K562 (cell line): ENCODE measurements around the gene SLC25A11. TPM values are rescaled to one million over a fixed set of nuclear protein-coding genes. Genes with fewer than 3 reads are reported as not detected.

ENCODE experiments used
- ELF4 ChIP-seq: fragments of 450-650 bp; formaldehyde crosslinking; IDR thresholded peaks from 2 replicates; pipeline ENCODE4 v1.4.0; 2022; ENCODE audit warnings: missing genetic modification characterization
- ETS2 ChIP-seq: IDR thresholded peaks from 2 replicates; pipeline ENCODE4 v1.6.1; 2016; ENCODE audit warnings: borderline replicate concordance, missing genetic modification characterization, mild to moderate bottlenecking, moderate library complexity, missing compliant biosample characterization; ENCODE audit not compliant: poor library complexity, severe bottlenecking
- KDM4B ChIP-seq, 2 experiments: fragments of 450-650 bp in 1 of 2; sonication (generic) in 1 of 2; IDR thresholded peaks; 2 replicates each; pipeline ENCODE4 v1.6.1; 2016 to 2017; ENCODE audit warnings: borderline replicate concordance in 2 of 2, antibody characterized with exemption in 1 of 2, low read depth in 1 of 2, mild to moderate bottlenecking in 1 of 2
- KLF10 ChIP-seq: fragments of 250-450 bp; sonication (Bioruptor Pico); IDR thresholded peaks from 2 replicates; pipeline ENCODE4 v1.6.1; 2021; ENCODE audit warnings: matching md5 sums
- NFATC3 ChIP-seq: fragments of 450-650 bp; IDR thresholded peaks from 2 replicates; pipeline ENCODE4 v1.6.1; 2017; ENCODE audit warnings: mild to moderate bottlenecking
- NR2C2 ChIP-seq, 2 experiments: fragments of 200-800 bp in 1 of 2; sonication (Bioruptor generic) in 1 of 2; sonication (generic) in 1 of 2; formaldehyde crosslinking in 1 of 2; IDR thresholded peaks; 2 replicates each; pipeline versions ENCODE4 v1.6.1 to v1.8.0; 2016 to 2022; ENCODE audit warnings: mild to moderate bottlenecking in 1 of 2, missing compliant biosample characterization in 1 of 2, missing genetic modification characterization in 1 of 2, missing genetic modification reagents in 1 of 2
- PHF8 ChIP-seq: fragments of 200-600 bp; sonication (generic); IDR thresholded peaks from 2 replicates; pipeline ENCODE4 v1.6.1; 2012; ENCODE audit warnings: mixed run types, mild to moderate bottlenecking, inconsistent platforms, low read length, moderate library complexity, borderline replicate concordance
- POLR2AphosphoS5 ChIP-seq: IDR thresholded peaks from 2 replicates; pipeline ENCODE4 v1.6.1; 2011; ENCODE audit warnings: mild to moderate bottlenecking, low read depth, low read length, moderate library complexity; ENCODE audit not compliant: control insufficient read depth, insufficient read depth
- POLR3G ChIP-seq: IDR thresholded peaks from 2 replicates; pipeline ENCODE4 v1.6.1; 2011; ENCODE audit not compliant: insufficient read length, insufficient replicate concordance; ENCODE audit errors: extremely low read depth
- RBM34 ChIP-seq: fragments of 200-400 bp; formaldehyde crosslinking; IDR thresholded peaks from 2 replicates; pipeline ENCODE4 v1.6.1; 2018; ENCODE audit warnings: low read length, borderline replicate concordance; ENCODE audit not compliant: insufficient read depth
- RFX5 ChIP-seq: IDR thresholded peaks from 2 replicates; pipeline ENCODE4 v1.6.1; 2011; ENCODE audit warnings: low read depth, mild to moderate bottlenecking, improper control_type of control experiment, low read length
- TOE1 ChIP-seq, 2 experiments: fragments of 450-650 bp in 1 of 2; sonication (generic) in 1 of 2; formaldehyde crosslinking in 1 of 2; IDR thresholded peaks; 2 replicates each; pipeline versions ENCODE4 v1.7.1 to v1.8.0; 2016 to 2022; ENCODE audit warnings: borderline replicate concordance in 2 of 2, mild to moderate bottlenecking in 2 of 2, antibody characterized with exemption in 1 of 2, inconsistent platforms in 1 of 2, low read depth in 1 of 2, missing genetic modification reagents in 1 of 2, moderate library complexity in 1 of 2
- ZBTB34 ChIP-seq: fragments of 250-450 bp; sonication (Bioruptor Pico); IDR thresholded peaks from 2 replicates; pipeline ENCODE4 v1.8.0; 2021; ENCODE audit warnings: mild to moderate bottlenecking, moderate library complexity
- ZNF174 ChIP-seq: fragments of 250-450 bp; sonication (Bioruptor Pico); IDR thresholded peaks from 2 replicates; pipeline ENCODE4 v1.4.0; 2020; ENCODE audit warnings: mild to moderate bottlenecking
- polyA plus RNA-seq, 8 experiments: library from polyadenylated mRNA; depleted of rRNA in 4 of 8; stranded (reverse) in 5 of 8; unstranded in 3 of 8; fragments of >200 nt; fragmentation: Nextera tagmentation in 2 of 8; fragmentation: Illumina TruSeq in 1 of 8; extraction: Ambion mirVana in 2 of 8; extraction: Trizol in 1 of 8; gene quantifications; 2 replicates each; pipeline versions ENCODE4 v1.2.1 to v1.2.3, GENCODE V29; 2011 to 2014; ENCODE audit warnings: inconsistent platforms in 1 of 8, missing spikeins in 1 of 8
- total RNA-seq, 7 experiments: library from RNA; depleted of rRNA in 6 of 7; stranded (reverse); fragments of >200 nt in 6 of 7; fragmentation: Illumina TruSeq in 2 of 7; extraction: Trizol in 2 of 7; gene quantifications; 2 replicates each; pipeline versions ENCODE4 v1.2.1 to v1.2.3, GENCODE V29; 2011 to 2021; ENCODE audit warnings: low replicate concordance in 1 of 7
- TF ChIP-seq, protein P1 (sequence below): IDR thresholded peaks from 2 replicates; pipeline ENCODE4 v1.6.1; 2016; ENCODE audit warnings: missing genetic modification characterization, missing compliant biosample characterization
- TF ChIP-seq, protein P2 (sequence below): fragments of 450-650 bp; IDR thresholded peaks from 2 replicates; pipeline ENCODE4 v1.6.1; 2016; ENCODE audit warnings: borderline replicate concordance

The SLC25A11 gene
- total and polyA plus RNA-seq, 9 of the 15 experiments (the other 6 are each of a cell fraction or from before 2014, with no cell fraction given): 3.1 to 56.7 (median 32.9) TPM

DNA sequence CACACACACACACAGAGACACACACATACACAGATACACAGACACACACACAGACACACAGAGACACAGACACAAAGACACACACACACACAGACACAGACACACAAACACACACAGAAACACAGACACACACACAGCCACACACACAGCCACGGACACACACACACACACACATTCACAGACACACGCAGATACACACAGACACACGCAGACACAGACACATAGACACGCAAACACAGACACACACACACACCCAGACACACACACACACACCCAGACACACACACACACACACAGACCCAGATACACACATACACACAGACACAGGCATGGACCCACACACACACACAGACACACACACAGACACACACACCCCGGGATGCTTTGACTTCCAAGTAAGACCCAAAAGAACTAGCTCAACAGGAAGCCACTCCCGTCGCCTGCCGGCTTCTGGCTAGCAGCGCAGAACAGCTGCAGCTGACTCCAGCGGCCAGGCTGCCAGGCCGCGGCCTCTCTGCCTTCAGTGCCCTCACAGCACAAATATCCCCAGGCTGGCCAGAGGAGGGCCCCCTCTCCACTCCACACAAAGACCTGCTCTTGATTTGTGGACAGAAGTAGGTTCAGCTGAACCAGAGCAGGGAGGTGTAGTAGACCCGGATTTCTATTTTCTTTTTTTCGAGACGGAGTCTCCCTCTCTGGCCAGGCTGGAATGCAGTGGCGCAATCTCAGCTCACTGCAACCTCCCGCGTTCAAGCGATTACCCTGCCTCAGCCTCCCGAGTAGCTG, 30.9 kb downstream of the SLC25A11 start (continued):
- TF ChIP-seq TOE1 (IDR thresholded peaks at IDR 0.05; ENCODE audit: borderline replicate concordance): 0 out of 2 replicates have a peak, but pooled peaks have one; percentile 52
- TF ChIP-seq TOE1 (CRISPR knock-in tag; IDR thresholded peaks at IDR 0.05; ENCODE audit: borderline replicate concordance, low read depth): no peak
- no peak; a peak in 1 of 4 replicates for TF ChIP-seq KDM4B (IDR thresholded peaks at IDR 0.05; ENCODE audit: borderline replicate concordance in 2 of 2, low read depth in 1 of 2)
- no peak for TF ChIP-seq POLR3G
- no peak for TF ChIP-seq RBM34
- TF ChIP-seq KLF10 (CRISPR knock-in tag): no peak
- no peak for TF ChIP-seq NR2C2 (CRISPR knock-in tag; IDR thresholded peaks at IDR 0.05)
- TF ChIP-seq NR2C2 (tag; IDR thresholded peaks at IDR 0.05): no peak
- no peak for TF ChIP-seq PHF8
- TF ChIP-seq, protein P1, sequence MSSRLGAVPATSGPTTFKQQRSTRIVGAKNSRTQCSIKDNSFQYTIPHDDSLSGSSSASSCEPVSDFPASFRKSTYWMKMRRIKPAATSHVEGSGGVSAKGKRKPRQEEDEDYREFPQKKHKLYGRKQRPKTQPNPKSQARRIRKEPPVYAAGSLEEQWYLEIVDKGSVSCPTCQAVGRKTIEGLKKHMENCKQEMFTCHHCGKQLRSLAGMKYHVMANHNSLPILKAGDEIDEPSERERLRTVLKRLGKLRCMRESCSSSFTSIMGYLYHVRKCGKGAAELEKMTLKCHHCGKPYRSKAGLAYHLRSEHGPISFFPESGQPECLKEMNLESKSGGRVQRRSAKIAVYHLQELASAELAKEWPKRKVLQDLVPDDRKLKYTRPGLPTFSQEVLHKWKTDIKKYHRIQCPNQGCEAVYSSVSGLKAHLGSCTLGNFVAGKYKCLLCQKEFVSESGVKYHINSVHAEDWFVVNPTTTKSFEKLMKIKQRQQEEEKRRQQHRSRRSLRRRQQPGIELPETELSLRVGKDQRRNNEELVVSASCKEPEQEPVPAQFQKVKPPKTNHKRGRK (tag): no peak
- TF ChIP-seq, protein P2, sequence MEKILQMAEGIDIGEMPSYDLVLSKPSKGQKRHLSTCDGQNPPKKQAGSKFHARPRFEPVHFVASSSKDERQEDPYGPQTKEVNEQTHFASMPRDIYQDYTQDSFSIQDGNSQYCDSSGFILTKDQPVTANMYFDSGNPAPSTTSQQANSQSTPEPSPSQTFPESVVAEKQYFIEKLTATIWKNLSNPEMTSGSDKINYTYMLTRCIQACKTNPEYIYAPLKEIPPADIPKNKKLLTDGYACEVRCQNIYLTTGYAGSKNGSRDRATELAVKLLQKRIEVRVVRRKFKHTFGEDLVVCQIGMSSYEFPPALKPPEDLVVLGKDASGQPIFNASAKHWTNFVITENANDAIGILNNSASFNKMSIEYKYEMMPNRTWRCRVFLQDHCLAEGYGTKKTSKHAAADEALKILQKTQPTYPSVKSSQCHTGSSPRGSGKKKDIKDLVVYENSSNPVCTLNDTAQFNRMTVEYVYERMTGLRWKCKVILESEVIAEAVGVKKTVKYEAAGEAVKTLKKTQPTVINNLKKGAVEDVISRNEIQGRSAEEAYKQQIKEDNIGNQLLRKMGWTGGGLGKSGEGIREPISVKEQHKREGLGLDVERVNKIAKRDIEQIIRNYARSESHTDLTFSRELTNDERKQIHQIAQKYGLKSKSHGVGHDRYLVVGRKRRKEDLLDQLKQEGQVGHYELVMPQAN: peak; percentile 48; the same call in 1 of the 2 replicates
- TF ChIP-seq POLR2AphosphoS5: no peak
- no peak for TF ChIP-seq ZNF174
- no peak for TF ChIP-seq NFATC3
- no peak for TF ChIP-seq RFX5
- no peak for TF ChIP-seq ZBTB34 (CRISPR knock-in tag)
- TF ChIP-seq ELF4 (CRISPR knock-in tag): peak; percentile 65; the same call in 1 of the 2 replicates
- TF ChIP-seq ETS2 (tag): no peak
